Measurements from ENCODE around the gene BABAM2. TPM values are rescaled to one million over a fixed set of nuclear protein-coding genes. Genes with fewer than 3 reads are reported as not detected.

Gene BABAM2
- total RNA-seq, 1 experiment from 2014 or later = 27.1 TPM

GRCh38 chr2:28377195-28377816, 486.8 kb downstream of the BABAM2 start:
- Histone ChIP-seq H3K56ac (ENCODE audit: insufficient read length, low read depth, low read length) (no peak overlapping the region), H3K9ac (ENCODE audit: extremely low read depth, insufficient read length, low read length) (no peak overlapping the region), H2BK120ac (ENCODE audit: low read depth, low read length, poor library complexity, severe bottlenecking) (no peak overlapping the region), H4K5ac (ENCODE audit: insufficient read length, low read depth, low read length) (no peak overlapping the region), H3K23me2 (ENCODE audit: insufficient read length, low read depth, low read length, poor library complexity, severe bottlenecking) (no peaks in the 10 kb centered on the region), H3T11ph (ENCODE audit: low read length) (no peak overlapping the region), H3K23ac (ENCODE audit: insufficient read length, low read depth, low read length) (no peak overlapping the region), H2AFZ (ENCODE audit: low read length) (no peak overlapping the region), H3K79me2 (ENCODE audit: insufficient read depth, low read length) (no peaks in the 10 kb centered on the region), H2BK15ac (ENCODE audit: low read depth, low read length) (no peak overlapping the region), H3K14ac (ENCODE audit: insufficient read depth, low read length) (no peak overlapping the region), H4K20me1 (ENCODE audit: control insufficient read depth, insufficient read depth, insufficient read length) (no peaks in the 10 kb centered on the region), H3K79me1 (ENCODE audit: insufficient read depth, low read depth, low read length, poor library complexity, severe bottlenecking) (no peaks in the 10 kb centered on the region), H3K27ac (ENCODE audit: insufficient read length, low read depth, low read length) (no peak overlapping the region), H3K9me3 (ENCODE audit: control insufficient read depth, low read depth, low read length) (no peaks in the 10 kb centered on the region), H4K8ac (replicated peaks; ENCODE audit: insufficient read length, low read depth, low read length) (no peak overlapping the region), H2BK5ac (ENCODE audit: insufficient read length, low read length) (no peak overlapping the region), H2BK12ac (ENCODE audit: insufficient read length, low read depth, low read length) (no peak overlapping the region), H3K4me1 (ENCODE audit: insufficient read depth, low read length) (no peaks in the 10 kb centered on the region), H3K18ac (ENCODE audit: insufficient read length, low read depth, low read length) (no peak overlapping the region), H3K4me2 (ENCODE audit: insufficient read depth, insufficient read length, low read length) (no peak overlapping the region), H2AK5ac (ENCODE audit: insufficient read length, low read length) (no peak overlapping the region), H3K27me3 (ENCODE audit: insufficient read depth, low read length) (no peaks in the 10 kb centered on the region; the same call in 1 of the 2 replicates), H2BK20ac (ENCODE audit: low read depth, low read length, poor library complexity, severe bottlenecking) (no peak overlapping the region), H4K91ac (ENCODE audit: insufficient read length, low read depth, low read length) (no peak overlapping the region), H3K4ac (ENCODE audit: low read depth, low read length) (no peak overlapping the region)
- WGBS (ENCODE audit: extremely low coverage, insufficient read length, low lambda C conversion rate) = no CpG with 5 or more reads among the region's 19 CpGs
- Mint-ChIP-seq H3K27me3 (ENCODE audit: low read depth) (peaks cover 77% of the 10 kb centered on the region), H3K27ac (no peak overlapping the region), H3K4me3 (no peak overlapping the region), H3K36me3 (ENCODE audit: insufficient read depth in 1 of 3, low read depth in 3 of 3) (no peaks in the 10 kb centered on the region), H3K4me1 (peaks cover 11 to 13% of the 10 kb centered on the region in 2 experiments), H3K9me3 (no peaks in the 10 kb centered on the region; a peak in 1 of 5 replicates)
- TF ChIP-seq CTCF (conservative IDR thresholded peaks at IDR 0.05) = no peak
- no peak for DNase-seq

Measured in H9 (cell line).